Upper lobe of left lung (tissue), 4 donors: Measurements from ENCODE around the gene INCENP.

Experiments
- CTCF ChIP-seq, 6 experiments: fragments of 450-650 bp in 4 of 6; fragments of 200-600 bp in 2 of 6; sonication (generic) in 2 of 6; IDR thresholded peaks; one replicate each; pipeline ENCODE4 v1.5.1; 2016 to 2019; ENCODE audit warnings: antibody characterized with exemption in 6 of 6
- EP300 ChIP-seq, 4 donors: sonication (generic); formaldehyde crosslinking; IDR thresholded peaks; one replicate each; pipeline ENCODE4 v1.5.1; 2017; ENCODE audit warnings: antibody characterized with exemption in 4 of 4, control low read depth in 2 of 4
- POLR2A ChIP-seq, 4 donors: fragments of 450-650 bp; IDR thresholded peaks; one replicate each; pipeline ENCODE4 v1.5.1; 2016 to 2017; ENCODE audit warnings: antibody characterized with exemption in 4 of 4, mild to moderate bottlenecking in 2 of 4
- POLR2AphosphoS5 ChIP-seq, 2 donors: sonication (generic); formaldehyde crosslinking; IDR thresholded peaks; one replicate each; pipeline ENCODE4 v1.5.1; 2017; ENCODE audit warnings: antibody characterized with exemption in 2 of 2

- TF ChIP-seq POLR2A (IDR thresholded peaks at IDR 0.05): no peak
- no peak for TF ChIP-seq CTCF (IDR thresholded peaks at IDR 0.05)
- TF ChIP-seq EP300 (IDR thresholded peaks at IDR 0.05): no peak
- TF ChIP-seq POLR2AphosphoS5 (IDR thresholded peaks at IDR 0.05): no peak
Observed at GRCh38 chr11:62088331-62088933, 35.4 kb upstream of the INCENP start.
